ENCODE results near the gene BDH1.

- TF ChIP-seq POLR2AphosphoS5 (IDR thresholded peaks at IDR 0.05; ENCODE audit: borderline replicate concordance, low read depth, low read length) (no peak), EZH2 (IDR thresholded peaks at IDR 0.05) (no peak), FOXP2 (optimal IDR thresholded peaks at IDR 0.05; ENCODE audit: control extremely low read depth, extremely low read length, insufficient read depth) (no peak)
These were observed 49.8 kb downstream of the BDH1 start for GRCh38 chr3:197505796-197506548.
